ENCODE results near the gene TMPRSS7.

GRCh38 chr3:112056451-112056929 lies 22.0 kb downstream of the TMPRSS7 start:
- TF ChIP-seq, protein P1, sequence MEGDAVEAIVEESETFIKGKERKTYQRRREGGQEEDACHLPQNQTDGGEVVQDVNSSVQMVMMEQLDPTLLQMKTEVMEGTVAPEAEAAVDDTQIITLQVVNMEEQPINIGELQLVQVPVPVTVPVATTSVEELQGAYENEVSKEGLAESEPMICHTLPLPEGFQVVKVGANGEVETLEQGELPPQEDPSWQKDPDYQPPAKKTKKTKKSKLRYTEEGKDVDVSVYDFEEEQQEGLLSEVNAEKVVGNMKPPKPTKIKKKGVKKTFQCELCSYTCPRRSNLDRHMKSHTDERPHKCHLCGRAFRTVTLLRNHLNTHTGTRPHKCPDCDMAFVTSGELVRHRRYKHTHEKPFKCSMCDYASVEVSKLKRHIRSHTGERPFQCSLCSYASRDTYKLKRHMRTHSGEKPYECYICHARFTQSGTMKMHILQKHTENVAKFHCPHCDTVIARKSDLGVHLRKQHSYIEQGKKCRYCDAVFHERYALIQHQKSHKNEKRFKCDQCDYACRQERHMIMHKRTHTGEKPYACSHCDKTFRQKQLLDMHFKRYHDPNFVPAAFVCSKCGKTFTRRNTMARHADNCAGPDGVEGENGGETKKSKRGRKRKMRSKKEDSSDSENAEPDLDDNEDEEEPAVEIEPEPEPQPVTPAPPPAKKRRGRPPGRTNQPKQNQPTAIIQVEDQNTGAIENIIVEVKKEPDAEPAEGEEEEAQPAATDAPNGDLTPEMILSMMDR (IDR thresholded peaks at IDR 0.05), result no peak
- TF ChIP-seq EZH2 (IDR thresholded peaks at IDR 0.05) (no peak), EZH2phosphoT487 (IDR thresholded peaks at IDR 0.05) (no peak)
